ENCODE measurements around the gene CADPS2.

Gene CADPS2

GRCh38 chr7:122544463-122544862 lies 341.8 kb downstream of the CADPS2 start:
- H3K27me3 Mint-ChIP-seq, result no peaks in the 10 kb centered on the region
- H3K4me3 Mint-ChIP-seq, result no peak overlapping the region
- no peak overlapping the region for H3K27ac Mint-ChIP-seq
- no peaks in the 10 kb centered on the region for H3K9me3 Mint-ChIP-seq
- intact Hi-C loops (cut with micrococcal nuclease), result no loop called here
- peaks cover 10% of the 10 kb centered on the region for H3K4me1 Mint-ChIP-seq (ENCODE audit: low read depth)
- no peaks in the 10 kb centered on the region for H3K36me3 Mint-ChIP-seq (ENCODE audit: low read depth)

- intact Hi-C loops (cut with micrococcal nuclease), result no loop called here
- Mint-ChIP-seq H3K4me1 (ENCODE audit: low read depth) (peaks cover 10% of the 10 kb centered on the region), H3K27me3 (no peaks in the 10 kb centered on the region), H3K4me3 (no peak overlapping the region), H3K9me3 (no peaks in the 10 kb centered on the region), H3K27ac (no peak overlapping the region), H3K36me3 (ENCODE audit: low read depth) (no peaks in the 10 kb centered on the region)
These were observed 342.4 kb downstream of the CADPS2 start for GRCh38 chr7:122543891-122544290.

DNA sequence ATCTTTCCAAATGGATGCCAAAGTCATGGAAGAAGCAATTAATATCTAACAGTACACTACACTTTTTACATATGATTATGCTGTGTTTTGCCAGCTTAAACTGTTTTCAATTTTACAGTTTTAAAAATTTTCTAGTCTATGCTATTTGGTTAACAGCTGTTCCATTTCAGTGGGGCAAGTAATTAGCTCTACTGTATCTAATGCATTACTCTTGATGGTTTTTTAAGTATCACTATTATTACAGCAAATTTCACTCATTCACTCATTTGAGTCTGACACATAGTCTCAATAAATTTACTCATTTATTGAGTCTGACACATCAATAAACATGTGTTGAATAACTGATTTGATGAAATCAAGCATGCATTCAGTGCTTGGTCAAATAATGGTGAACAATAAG lies 343.1 kb downstream of the CADPS2 start:
- intact Hi-C loops (cut with micrococcal nuclease), result no loop called here
- Mint-ChIP-seq H3K27ac (no peak overlapping the region), H3K9me3 (no peaks in the 10 kb centered on the region), H3K27me3 (no peaks in the 10 kb centered on the region), H3K4me3 (no peak overlapping the region), H3K36me3 (ENCODE audit: low read depth) (no peaks in the 10 kb centered on the region), H3K4me1 (ENCODE audit: low read depth) (peaks cover 10% of the 10 kb centered on the region)

DNA sequence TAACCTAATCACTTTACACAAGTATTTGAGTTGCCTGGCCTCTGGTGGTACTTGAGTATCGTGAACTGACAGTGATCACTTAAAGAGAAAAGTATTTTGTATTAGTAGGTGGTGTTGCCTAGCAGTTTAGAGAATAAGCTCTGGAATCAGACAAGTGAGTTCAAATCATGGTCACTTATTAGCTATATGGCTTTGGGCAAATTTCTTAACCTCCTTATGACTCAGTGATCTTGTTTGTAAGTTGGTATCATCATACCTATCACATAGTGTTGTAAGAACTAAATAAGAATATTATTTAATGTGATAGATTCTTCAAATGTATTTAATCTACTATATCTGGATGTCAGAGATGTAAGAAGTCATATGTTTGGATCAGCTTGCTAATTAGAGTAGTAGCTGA lies 351.2 kb downstream of the CADPS2 start:
- Mint-ChIP-seq H3K36me3 (ENCODE audit: low read depth) (no peaks in the 10 kb centered on the region), H3K27me3 (no peaks in the 10 kb centered on the region), H3K4me1 (ENCODE audit: low read depth) (no peaks in the 10 kb centered on the region), H3K9me3 (no peaks in the 10 kb centered on the region), H3K27ac (no peak overlapping the region), H3K4me3 (no peak overlapping the region)
- intact Hi-C loops (cut with micrococcal nuclease), result loop anchor here (10.0 kb wide), 1 partner anchor 320 kb away; no protein-coding TSS in a partner anchor

- Mint-ChIP-seq H3K9me3 (no peaks in the 10 kb centered on the region), H3K27me3 (no peaks in the 10 kb centered on the region), H3K4me3 (no peak overlapping the region), H3K27ac (no peak overlapping the region), H3K4me1 (ENCODE audit: low read depth) (no peaks in the 10 kb centered on the region), H3K36me3 (ENCODE audit: low read depth) (no peaks in the 10 kb centered on the region)
- intact Hi-C loops (cut with micrococcal nuclease), result loop anchor here (10.0 kb wide), 1 partner anchor 318 kb away; no protein-coding TSS in a partner anchor
These were observed 353.6 kb downstream of the CADPS2 start for GRCh38 chr7:122532406-122533269.

- Mint-ChIP-seq H3K27me3 (no peaks in the 10 kb centered on the region), H3K4me1 (ENCODE audit: low read depth) (no peaks in the 10 kb centered on the region), H3K36me3 (ENCODE audit: low read depth) (no peaks in the 10 kb centered on the region), H3K27ac (no peak overlapping the region), H3K9me3 (no peaks in the 10 kb centered on the region), H3K4me3 (no peak overlapping the region)
- intact Hi-C loops (cut with micrococcal nuclease), result loop anchor here (2.0 kb wide), 1 partner anchor 436 kb away; no protein-coding TSS in a partner anchor
These were observed 357.3 kb downstream of the CADPS2 start for GRCh38 chr7:122528879-122529481.

- intact Hi-C loops (cut with micrococcal nuclease), result no loop called here
- Mint-ChIP-seq H3K27ac (no peak overlapping the region), H3K4me3 (no peak overlapping the region), H3K36me3 (ENCODE audit: low read depth) (no peaks in the 10 kb centered on the region), H3K27me3 (no peaks in the 10 kb centered on the region), H3K4me1 (ENCODE audit: low read depth) (no peaks in the 10 kb centered on the region), H3K9me3 (no peaks in the 10 kb centered on the region)
These were observed 360.9 kb downstream of the CADPS2 start for GRCh38 chr7:122525355-122525754.

DNA sequence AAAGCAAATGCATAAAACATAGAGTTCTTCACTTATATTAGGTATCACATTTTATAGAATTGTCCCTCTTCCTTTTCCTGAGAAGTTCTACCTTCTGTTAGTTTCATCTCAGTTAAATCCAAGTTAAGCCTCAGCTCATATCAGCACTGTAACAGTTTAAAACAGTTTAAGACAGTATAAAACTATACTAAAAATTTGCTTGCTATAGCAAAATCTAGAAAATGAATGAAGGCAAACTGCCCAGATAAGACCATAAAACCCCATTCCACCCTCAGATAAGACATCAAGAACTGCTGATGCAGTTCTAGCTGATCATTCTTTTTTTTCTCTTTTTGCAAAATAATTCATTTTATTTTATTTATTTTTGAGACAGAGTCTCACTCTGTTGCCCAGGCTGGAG lies 364.5 kb downstream of the CADPS2 start:
- Mint-ChIP-seq H3K36me3 (ENCODE audit: low read depth) (no peaks in the 10 kb centered on the region), H3K9me3 (no peaks in the 10 kb centered on the region), H3K27ac (no peak overlapping the region), H3K4me3 (no peak overlapping the region), H3K27me3 (no peaks in the 10 kb centered on the region), H3K4me1 (ENCODE audit: low read depth) (no peaks in the 10 kb centered on the region)
- intact Hi-C loops (cut with micrococcal nuclease), result no loop called here

GRCh38 chr7:122520971-122521555 lies 365.2 kb downstream of the CADPS2 start:
- H3K36me3 Mint-ChIP-seq (ENCODE audit: low read depth), result no peaks in the 10 kb centered on the region
- no peak overlapping the region for H3K27ac Mint-ChIP-seq
- no peaks in the 10 kb centered on the region for H3K4me1 Mint-ChIP-seq (ENCODE audit: low read depth)
- no peaks in the 10 kb centered on the region for H3K27me3 Mint-ChIP-seq
- intact Hi-C loops (cut with micrococcal nuclease), result no loop called here
- no peaks in the 10 kb centered on the region for H3K9me3 Mint-ChIP-seq
- no peak overlapping the region for H3K4me3 Mint-ChIP-seq

DNA sequence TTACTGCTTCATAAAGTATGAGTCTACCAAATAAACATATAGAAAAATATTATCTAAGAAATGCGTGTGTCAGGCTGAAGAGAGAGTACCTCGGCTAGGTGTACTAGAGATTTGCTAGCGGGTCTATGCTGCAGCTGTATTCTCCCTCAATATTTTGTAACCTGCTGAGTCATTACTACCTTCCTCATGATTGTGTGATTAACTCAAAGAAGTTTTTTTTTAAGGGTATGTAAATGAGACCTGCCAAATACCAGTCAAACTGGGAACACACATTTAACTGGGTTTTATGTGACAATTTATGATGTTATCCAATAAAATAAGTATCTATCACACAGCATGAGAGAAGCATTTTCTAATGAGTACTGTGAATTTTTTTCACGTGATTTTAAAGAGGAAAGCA lies 367.8 kb downstream of the CADPS2 start:
- no peak overlapping the region for H3K27ac Mint-ChIP-seq
- H3K9me3 Mint-ChIP-seq, result no peaks in the 10 kb centered on the region
- no peaks in the 10 kb centered on the region for H3K4me1 Mint-ChIP-seq (ENCODE audit: low read depth)
- H3K27me3 Mint-ChIP-seq, result no peaks in the 10 kb centered on the region
- intact Hi-C loops (cut with micrococcal nuclease), result no loop called here
- H3K36me3 Mint-ChIP-seq (ENCODE audit: low read depth), result no peaks in the 10 kb centered on the region
- no peak overlapping the region for H3K4me3 Mint-ChIP-seq

DNA sequence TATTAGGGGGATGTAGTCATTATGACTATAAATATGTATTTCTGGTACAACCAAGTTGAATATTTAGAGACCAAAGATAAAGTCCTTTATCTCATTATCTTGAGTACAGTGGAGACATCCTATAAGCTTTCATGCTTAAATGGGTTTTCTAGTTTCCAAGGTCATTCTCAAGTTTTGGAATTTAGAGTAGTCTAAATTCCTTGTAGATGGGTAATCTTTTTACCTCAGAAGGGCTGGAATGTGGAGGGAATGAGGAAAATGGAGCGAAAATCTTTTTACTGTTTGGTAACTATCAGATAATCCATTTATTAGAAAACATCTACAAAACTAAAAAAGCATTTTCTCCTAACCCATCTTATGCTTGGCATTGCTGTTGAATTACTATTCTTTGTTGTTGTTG lies 368.7 kb downstream of the CADPS2 start:
- no peak overlapping the region for H3K27ac Mint-ChIP-seq
- no peaks in the 10 kb centered on the region for H3K27me3 Mint-ChIP-seq
- H3K4me1 Mint-ChIP-seq (ENCODE audit: low read depth), result no peaks in the 10 kb centered on the region
- H3K4me3 Mint-ChIP-seq, result no peak overlapping the region
- no peaks in the 10 kb centered on the region for H3K9me3 Mint-ChIP-seq
- intact Hi-C loops (cut with micrococcal nuclease), result no loop called here
- H3K36me3 Mint-ChIP-seq (ENCODE audit: low read depth), result no peaks in the 10 kb centered on the region

DNA sequence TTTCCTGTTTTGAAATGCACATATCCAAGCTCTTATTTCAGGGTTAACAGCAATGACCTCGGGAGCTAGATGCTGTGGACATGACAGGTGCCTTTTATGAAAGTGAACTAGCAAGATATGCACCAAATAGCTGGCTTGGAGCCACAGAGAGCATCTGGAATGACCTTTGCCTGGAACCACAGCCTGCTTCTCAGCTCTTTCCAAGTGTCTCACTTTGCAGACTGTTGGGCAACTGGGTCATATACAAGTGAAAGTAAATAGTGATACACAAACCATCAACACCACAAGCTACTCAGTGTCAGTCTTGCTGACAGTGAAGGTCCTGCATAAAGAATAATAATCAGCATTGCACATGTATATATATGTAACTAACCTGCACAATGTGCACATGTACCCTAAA lies 370.9 kb downstream of the CADPS2 start:
- Mint-ChIP-seq H3K9me3 (no peaks in the 10 kb centered on the region), H3K4me3 (no peak overlapping the region), H3K4me1 (ENCODE audit: low read depth) (no peaks in the 10 kb centered on the region), H3K36me3 (ENCODE audit: low read depth) (no peaks in the 10 kb centered on the region), H3K27me3 (no peaks in the 10 kb centered on the region), H3K27ac (no peak overlapping the region)
- intact Hi-C loops (cut with micrococcal nuclease), result no loop called here

DNA sequence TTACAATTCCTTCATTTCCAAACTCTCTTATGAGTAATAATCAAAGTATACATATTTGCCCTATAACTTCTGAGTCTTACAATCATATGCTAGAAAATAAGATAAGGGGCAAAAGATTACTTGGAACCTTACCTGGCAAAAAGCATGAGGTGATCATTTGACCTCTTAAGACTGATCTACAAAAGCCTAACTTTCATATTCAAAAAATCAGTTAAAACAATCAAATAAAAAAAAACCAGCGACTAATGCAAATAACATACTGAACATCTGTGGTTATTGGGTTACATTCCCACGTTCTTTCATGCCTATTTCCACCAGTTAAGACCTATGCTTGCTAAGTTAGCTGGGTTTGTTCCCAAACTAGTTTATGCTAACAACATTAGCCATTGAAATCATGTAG lies 375.0 kb downstream of the CADPS2 start:
- Mint-ChIP-seq H3K9me3 (no peaks in the 10 kb centered on the region), H3K4me1 (ENCODE audit: low read depth) (no peaks in the 10 kb centered on the region), H3K27ac (no peak overlapping the region), H3K36me3 (ENCODE audit: low read depth) (no peaks in the 10 kb centered on the region), H3K4me3 (no peak overlapping the region), H3K27me3 (no peaks in the 10 kb centered on the region)
- intact Hi-C loops (cut with micrococcal nuclease), result no loop called here

DNA sequence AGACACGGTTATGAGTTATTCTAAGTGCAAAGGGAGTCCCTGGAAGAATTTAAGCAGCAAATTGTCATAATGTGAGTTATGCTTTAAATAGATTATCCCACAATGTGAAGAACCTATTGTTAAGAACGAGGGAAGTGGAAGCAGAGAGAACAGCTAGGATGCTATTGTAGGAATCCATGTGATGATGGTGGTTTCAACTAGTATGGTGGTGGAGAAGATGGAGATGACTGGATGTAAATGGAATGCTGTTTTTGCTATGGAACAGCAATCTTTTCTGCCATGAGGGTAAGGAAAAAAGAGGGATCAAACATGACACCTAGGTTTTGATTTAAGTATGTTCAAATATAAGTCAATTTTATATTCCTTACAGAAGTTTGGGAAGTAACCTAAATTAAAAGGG lies 378.7 kb downstream of the CADPS2 start:
- H3K27me3 Mint-ChIP-seq, result no peaks in the 10 kb centered on the region
- H3K9me3 Mint-ChIP-seq, result no peaks in the 10 kb centered on the region
- intact Hi-C loops (cut with micrococcal nuclease), result no loop called here
- no peaks in the 10 kb centered on the region for H3K4me1 Mint-ChIP-seq (ENCODE audit: low read depth)
- no peak overlapping the region for H3K27ac Mint-ChIP-seq
- H3K36me3 Mint-ChIP-seq (ENCODE audit: low read depth), result no peaks in the 10 kb centered on the region
- H3K4me3 Mint-ChIP-seq, result no peak overlapping the region
